ENCODE data around the gene MUSK.
"Not testable (repeated sequence)": the region's sequence is repeated elsewhere in the genome, so short reads cannot be mapped to it uniquely, and the experiment has no call there.

Gene MUSK

DNA sequence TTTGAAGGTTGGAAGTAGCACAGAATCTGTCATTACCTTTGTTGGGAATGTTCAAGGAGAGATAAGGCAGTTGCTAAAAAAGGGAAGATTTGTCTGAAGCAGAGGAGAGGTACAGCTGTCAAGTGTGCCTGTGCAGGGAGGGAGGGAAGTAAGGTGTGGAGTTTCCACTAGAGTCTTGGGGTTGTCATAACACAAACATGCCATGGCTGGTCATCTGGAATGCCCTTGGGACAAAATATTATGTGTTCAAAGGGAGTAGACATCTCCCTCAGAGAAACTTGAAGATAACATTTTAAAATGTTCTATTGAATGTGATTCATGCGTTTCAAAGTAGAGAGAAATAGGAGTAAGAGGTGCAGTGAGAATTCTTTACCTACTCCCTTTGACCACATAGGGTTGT lies 95.0 kb downstream of the MUSK start:
- no peak for DNase-seq

DNA sequence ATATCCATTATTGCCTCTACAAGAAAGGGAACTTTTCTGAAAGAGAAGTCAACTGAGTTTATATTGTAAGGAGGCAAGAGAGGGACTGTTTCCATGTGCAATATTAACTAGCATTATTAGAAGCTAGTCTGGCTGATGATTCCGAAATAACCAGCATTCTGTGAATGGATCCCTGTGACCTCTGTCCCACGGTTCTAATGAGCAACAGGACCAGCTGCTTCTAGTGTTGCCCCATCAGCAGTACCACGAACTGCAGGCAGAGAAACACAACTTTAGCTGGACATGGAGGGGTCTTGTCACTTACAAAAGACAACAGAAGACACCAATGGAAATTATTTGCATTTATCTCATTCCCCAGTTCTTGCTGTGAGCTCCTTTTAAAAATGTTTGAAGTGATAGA lies 95.4 kb downstream of the MUSK start:
- no peak for DNase-seq

DNA sequence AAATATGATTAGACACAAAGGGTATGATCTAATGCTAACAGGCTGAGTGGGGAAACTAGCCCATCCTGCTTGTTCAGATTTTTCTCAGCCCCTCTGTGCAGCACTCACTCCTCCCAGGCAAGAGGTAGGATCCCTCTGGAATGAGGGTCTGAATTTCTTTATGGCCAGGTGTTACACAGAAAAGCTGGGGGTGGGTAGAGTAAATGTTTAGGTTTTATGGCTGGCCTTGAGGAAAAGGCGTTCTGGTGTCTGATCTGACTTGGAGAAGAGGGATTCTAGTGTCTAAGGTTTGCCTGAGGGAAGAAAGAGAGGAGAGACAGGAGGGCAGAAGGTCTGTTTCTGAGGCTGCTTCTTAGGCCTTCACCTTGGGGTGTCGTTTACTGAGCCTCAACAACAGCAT lies 97.3 kb downstream of the MUSK start:
- DNase-seq = no peak

DNA sequence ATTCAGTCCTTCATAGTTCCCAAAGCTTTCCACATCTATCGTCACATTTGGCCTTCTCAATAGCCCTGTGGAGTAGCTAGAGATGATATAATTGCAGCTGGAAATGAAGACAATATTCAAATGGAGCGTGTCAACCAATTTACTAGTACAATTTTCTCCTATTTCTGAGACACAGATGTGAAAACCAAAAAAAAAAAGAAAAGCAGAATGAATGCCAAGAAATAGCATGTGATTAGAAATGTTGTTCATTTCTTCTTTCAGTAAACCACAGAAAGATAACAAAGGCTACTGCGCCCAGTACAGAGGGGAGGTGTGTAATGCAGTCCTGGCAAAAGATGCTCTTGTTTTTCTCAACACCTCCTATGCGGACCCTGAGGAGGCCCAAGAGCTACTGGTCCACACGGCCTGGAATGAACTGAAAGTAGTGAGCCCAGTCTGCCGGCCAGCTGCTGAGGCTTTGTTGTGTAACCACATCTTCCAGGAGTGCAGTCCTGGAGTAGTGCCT lies 99.0 kb downstream of the MUSK start:
- peak; percentile 30 for DNase-seq

DNA sequence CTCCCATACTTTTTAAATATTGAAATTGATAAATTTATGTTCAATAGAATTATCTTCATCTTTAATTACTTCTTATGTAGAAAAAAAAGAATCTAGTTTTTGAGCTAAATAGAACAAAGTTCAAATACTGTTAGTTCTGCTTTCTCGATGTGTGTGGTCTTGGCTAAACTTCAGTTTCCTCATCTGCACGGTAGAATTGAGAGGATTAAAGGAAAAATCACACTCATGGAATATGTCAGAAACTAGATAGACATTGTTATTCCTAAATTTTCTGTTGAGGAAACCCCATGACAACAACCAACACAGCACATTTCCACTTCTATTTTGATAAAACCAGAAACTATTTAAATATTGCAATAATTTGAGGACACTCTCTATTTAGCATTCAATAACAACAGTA lies 100.3 kb downstream of the MUSK start:
- DNase-seq = no peak

DNA sequence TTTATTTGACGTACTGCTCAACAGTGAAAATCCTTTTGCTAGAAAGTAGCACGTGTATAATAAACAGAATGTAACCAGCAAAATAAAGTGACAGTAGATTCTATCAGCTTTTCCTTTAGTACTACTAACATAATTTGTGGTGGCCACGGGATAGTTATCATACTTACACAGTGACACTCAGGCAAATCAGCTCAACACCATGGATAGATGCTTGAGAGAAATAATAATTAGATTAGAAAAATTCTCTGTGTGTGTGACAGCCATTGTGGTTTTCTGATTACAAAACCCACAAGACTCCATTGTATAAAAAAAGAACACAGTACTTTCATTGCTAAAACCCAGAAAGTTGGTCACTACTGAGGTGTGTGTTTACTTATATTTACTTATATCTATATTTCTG lies 101.1 kb downstream of the MUSK start:
- DNase-seq = peak; percentile 85

DNA sequence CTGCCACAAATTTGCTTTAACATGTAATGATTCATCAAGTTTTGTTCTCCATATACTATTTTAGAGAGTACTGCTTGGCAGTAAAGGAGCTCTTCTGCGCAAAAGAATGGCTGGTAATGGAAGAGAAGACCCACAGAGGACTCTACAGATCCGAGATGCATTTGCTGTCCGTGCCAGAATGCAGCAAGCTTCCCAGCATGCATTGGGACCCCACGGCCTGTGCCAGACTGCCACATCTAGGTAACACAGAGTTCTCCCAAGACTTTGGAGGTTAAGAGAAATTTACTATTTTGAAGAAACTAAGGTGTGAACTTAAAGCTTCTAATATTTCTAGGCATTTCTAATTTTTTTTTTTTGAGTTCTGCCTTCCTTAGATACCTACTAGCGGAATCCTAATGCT lies 107.1 kb downstream of the MUSK start:
- DNase-seq = no peak

DNA sequence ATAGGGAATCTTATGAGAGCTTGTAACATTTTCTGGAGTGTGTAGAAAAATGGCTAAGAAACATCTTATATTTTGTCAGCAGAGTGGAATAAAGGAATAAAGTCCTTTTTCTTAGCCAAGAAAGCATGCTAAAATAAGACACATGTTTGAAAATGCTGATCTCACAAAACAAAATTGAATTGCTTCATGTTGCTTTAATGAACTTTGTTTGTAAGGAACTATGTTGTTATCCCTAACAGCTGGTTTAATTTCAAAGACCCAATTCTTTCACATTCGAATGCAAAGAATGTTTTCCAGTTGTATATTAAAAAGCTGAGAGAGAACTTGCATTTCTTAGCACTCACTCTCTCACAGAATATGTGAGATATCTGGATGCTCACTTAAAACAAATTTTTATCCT lies 107.6 kb downstream of the MUSK start:
- no peak for DNase-seq

DNA sequence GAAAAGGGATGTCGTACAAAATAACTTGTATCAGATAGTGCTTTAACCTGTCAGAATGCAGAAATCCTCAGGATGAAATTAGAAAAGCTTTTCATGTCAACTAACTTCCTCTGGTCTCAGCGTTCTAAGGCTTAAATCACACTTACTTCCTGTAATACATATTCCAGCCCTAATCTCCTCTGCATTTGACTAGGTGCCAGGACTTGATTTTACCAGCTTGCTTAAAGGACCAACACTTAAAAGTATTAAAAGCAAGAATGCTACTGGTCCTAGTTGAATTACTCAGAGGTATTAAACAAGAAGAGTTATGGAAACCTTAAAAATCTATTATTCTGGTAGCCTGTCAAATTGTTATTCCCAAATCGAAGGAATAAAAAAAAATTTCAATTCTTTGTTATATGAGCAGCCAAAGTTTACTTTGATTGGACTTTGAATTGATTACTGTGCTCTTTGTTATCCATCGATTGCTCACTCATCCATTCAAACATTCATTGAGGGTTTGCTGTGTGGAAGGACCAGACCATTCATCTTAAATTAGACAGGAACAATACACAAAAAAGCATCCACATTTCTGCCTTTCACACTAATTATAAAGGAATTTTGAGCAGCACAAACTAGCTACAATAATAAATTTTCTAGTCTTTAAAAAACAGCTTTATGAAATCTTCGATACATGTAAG lies 108.7 kb downstream of the MUSK start:
- peak; percentile 25 for DNase-seq

DNA sequence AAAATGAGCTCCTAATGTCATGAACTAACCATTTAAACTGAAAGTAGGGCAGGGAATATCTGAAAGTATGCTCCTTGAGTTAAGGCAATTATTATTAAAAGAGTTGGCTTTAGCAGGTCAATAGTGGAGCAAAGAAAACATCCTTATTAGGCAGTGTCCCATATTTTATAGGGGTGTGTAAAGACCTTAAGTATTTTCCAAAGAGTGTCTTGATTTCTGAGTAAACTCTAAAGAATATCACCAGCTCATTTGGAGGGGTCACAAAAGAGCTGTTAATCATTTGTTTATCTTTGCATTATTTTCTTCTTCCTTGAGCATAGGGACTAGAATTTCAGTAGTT lies 109.3 kb downstream of the MUSK start:
- no peak for DNase-seq

DNA sequence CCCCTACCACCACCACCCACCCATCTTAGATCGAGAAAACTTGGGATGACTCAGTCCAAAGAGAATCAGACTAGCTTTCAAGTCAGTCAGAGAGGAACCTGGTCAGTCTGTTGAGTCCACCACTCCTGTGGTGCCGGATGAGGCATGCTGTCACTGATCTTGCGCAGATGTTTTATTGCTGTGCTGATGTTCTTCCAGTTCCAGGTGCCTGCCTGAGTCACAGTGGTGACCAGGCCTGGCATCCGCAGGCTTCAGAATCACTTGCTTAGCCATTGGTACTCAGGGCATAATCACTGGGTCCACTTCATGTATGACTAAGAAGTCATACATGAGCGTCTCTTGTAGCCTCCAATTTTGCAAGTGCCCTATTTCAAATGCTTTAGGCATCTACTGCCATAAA lies 114.1 kb downstream of the MUSK start:
- no peak for DNase-seq

DNA sequence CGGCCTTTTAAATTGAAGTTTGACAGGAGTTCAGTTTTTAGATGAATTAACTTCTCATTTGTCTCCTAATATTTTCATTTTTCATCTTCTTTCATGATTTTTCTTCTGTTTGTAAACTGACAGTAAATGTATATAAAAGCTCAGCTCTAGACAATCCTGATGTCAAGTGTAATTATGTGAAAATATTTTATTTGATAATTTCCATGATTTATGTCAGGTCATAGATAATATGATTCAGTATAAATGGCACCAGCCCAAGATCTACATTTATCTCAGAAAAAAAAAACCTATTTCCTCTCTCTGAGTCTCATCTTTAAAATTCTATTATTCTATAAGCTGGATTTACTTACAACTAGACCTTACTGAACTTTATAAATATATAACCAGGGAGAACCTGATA lies 115.7 kb downstream of the MUSK start:
- no peak for DNase-seq

DNA sequence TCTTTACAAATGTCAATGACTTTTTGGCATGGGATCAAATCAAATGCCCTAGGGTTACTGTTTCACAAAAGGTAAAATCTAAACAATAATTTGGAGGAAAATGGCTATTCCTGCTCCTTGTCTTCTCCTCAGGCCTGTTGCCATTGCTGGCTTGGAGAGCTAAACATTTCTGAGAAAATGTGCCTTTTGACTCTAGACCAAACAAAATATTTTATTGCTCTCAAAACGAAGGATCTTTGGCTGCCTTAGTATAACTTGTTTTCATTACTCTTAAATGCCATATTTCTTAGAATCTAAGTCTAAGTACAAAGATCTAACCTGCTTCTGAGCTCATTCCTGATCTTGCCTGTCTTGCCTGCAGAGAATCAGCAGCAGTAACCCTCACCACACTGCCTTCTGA lies 116.6 kb downstream of the MUSK start:
- DNase-seq = no peak

DNA sequence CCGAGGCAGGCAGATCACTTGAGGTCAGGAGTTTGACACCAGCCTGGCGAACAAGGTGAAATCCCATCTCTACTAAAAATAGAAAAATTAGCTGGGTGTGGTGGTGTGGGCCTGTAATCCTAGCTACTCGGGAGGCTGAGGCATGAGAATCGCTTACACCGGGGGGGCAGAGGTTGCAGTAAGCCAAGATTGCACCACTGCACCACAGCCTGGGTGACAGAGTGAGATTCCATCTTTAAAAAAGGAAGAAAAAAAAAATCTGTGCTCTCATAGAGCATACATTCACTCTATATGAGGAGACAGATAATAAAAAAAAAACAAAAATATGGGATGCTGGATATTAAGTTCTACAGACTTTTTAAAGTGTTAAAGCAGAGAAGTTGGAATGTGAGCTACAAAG lies 119.8 kb downstream of the MUSK start:
- DNase-seq = not testable (repeated sequence)

DNA sequence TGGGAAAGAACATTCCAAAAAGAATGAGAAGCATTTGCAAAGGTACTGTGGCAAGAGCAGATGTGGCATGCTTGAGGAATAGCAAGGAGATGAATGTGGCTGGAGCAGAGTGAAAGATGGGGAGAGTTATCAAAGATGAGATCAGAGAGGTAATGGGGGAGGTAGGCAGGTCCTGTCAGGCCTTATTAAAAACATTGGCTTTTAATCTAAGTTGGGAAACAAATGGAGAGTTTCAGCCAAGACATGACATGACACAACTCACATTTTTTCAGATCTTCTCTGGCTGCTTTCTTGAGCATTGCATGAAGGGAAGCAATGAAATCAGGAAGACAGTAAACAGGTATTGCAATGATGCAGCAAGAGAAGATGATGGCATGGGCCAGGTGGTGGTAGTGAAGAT lies 120.3 kb downstream of the MUSK start:
- DNase-seq = no peak

DNA sequence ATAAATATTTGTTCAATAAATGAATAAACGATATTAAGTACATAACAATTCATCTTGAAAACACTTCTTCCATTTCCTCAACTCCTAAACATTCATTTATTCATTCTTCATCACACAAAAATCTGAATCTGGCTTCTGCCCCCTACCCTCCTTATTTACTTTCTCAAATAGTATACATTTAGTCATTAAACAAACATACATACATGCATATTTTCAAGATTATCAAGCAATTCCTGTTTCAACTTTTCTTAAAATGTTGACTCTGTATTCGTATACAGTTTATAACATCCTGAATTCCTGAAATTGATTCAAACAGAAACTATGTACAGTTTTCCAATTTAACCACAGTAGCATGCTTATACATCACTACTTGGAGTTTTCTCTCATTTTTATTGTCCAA lies 129.0 kb downstream of the MUSK start:
- DNase-seq = peak; percentile 92

DNA sequence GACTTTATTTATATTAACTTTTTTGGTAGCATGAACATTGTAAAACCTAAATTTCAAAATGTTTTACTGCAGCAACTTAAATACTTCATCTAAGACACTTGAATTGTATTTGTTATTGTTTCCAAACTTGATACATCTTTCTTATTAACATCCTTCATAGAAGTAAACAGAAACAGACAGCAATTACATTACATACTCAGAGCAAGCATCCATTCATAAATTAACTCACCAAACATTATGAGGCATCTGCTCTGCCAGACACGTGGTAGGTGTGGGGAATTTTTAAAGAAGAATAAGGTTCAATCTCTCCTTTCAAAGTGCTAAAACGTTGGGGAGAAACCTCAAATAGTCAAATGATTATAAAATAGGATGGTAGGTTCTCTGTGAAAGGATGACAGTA lies 130.8 kb downstream of the MUSK start:
- DNase-seq = peak; percentile 32

DNA sequence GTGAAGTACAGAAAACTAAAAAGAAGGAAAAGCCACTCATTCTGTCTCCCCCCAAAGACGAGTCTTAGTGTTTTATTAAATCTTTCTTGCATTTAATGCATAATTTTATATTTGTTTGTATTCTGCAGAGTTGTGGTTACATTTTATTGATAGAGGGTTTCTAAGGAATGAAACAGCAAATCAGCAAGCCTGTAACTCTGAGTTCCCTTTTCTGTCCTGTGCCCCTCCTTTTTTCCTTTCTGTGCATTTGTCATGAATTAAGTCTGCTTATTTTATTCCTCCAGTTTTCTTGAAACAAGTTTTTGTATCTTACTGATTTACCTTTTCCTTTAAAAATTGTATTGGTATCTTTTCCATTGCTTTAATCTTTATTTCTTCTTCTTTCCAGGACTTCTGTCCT lies 132.8 kb downstream of the MUSK start:
- DNase-seq = peak; percentile 33

DNA sequence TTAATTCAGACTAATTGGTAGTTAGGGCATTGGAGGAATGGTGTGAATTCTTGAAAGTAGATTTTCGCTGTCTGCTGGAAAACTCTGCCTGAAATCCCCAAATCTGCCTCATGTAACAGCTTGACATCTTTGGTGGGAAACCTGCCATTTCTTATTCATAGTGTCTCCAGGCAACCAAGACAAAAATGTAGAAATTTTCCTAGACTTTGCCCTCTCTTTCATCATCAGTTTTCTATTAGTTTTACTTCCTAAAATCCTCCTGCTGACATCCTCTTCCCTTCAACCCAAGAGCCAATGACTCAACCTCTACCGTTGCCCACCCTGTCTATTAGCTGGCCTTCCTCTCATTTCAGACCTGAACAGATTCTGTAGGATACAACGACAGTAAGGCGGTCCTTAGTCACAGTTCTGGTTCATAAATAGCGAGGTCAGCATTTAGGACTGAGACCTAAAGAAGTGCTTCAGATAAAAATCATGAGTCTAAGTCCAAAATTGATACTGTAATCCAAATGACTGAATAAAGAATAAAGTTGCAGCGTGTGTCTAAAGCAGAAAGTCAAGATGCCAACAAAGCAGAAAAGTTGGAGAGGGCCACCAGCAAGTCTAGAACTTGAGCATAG lies 133.9 kb downstream of the MUSK start:
- peak; percentile 77 for DNase-seq

DNA sequence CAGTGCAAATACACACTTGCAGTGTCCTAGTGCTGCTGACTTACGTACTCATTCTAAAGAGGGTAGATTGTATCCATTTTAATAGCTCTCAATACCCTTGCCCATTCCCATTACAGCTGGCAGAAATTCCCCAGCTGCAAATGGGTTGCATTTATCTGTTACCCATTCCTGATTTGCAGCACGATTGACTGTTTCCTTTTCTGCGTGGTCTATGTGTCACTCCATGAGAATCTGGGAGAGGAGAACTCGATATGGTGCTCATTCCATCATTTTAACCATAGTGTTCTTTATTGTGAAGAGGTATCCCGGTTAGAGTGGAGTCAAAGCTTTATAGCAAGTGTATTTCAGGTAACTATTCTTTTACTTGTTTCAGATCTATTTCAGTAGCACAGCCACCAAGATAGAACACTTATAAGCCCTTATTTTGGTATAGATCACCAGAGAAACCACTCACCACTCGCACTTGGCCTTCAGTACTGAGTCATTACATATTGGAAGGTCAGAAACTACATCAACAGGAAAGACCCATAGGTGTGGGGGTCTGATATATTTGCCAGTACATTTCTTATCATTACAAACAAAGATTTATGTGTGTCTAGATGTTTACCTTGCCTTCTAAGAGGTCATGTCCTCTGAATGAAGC lies 139.5 kb downstream of the MUSK start:
- DNase-seq = peak; percentile 48

DNA sequence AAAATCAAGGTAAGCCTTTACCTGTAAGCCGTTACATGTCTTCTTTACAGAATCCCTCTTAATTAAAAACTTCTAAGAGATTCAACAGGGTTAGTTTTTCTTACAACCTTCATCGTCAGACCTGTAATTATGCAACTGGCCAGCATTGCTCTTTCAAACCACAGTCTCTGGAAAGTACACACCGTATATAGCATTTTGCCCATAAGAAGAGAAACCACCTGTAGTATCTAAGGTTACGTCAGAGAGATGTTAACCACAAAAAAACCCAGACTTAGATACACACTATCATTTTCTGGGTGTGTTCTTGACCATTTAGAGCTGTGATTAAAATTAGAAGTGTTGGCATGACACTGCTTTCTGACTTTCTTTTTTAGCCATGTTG lies 140.0 kb downstream of the MUSK start:
- no peak for DNase-seq

DNA sequence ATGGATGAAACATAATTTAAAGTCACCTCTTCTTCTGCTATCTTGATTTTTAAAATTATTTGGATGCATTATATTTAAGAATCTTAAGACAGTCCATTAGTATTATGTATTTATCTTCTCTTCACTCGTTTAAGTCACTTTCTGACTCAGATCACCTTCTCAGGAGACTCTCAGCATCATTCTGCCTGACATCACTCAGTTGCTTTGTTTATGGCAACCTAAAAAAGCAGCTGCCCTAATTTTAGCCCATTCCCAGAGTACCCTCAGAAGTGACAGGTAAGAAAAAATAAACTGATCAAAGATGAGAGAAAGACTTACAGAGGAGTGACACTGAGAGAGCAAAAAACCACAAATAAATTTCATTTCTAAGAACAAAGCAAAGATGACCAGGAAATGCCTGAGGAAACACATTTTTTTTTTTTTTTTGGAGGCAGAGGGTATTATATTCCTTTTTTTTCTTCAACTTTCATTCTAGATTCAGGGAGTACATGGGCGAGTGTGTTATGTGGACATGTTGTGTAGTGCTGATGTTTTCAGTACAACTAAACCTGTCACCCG lies 140.5 kb downstream of the MUSK start:
- DNase-seq = no peak

DNA sequence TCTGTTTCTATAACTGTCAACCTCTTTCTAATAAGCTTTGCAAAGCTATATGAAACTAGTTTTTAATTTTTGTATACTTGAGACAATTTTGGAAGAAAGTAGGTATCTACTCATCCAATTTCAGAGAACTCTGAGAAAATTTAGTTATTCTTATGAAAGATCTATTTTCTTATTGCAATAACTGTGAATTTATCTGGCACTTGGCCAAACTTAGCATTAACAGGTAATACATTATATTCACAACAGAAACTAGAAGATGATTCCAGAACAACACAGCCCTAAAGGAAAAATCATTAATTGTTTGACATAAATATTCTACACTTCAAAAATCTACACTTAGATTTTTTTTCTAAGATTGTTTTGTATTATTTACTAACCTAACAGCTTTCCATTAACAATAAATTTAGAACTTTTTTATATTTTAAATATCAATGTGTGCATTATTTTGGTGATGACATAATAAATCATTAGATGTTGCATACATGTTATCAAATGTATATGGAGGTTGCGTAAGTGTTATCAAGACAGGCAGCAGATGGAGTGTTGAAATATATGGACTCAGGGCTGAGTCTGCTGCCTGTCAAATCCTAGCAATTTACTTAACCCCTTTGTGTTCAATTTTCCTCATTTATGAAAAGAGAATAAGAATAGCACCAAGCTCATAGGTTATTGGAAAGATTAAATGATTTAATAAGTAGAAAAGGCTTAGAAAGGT lies 141.8 kb downstream of the MUSK start:
- no peak for DNase-seq

DNA sequence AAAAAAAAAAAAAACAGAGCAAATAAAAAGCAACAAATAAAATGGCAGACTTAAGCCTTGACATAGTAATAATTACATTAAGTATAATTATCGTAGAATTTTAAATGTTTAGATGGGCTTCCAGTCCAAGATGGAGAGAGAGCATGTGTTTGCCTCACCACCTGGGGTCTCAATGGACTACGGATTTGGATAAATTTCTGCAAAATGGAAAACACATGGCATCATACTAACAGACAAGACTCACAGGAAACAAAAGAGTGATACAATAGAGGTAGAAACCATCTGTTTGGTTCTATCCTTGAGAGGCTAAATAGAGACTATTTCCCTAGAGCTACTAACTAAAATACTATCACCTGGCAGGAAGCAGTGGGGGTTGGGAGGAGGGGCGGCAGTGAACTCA lies 144.3 kb downstream of the MUSK start:
- no peak for DNase-seq
